ENCODE results near the gene EPM2A. TPM values are rescaled to one million over a fixed set of nuclear protein-coding genes. Genes with fewer than 3 reads are reported as not detected.

The EPM2A gene
- total and polyA plus RNA-seq, 10 of the 15 experiments (the other 5 are each of a cell fraction or from before 2014, with no cell fraction given) = 3.4 to 13.0 (median 7.9) TPM

GRCh38 chr6:145734486-145735355 lies 599 bp downstream of the EPM2A start (continued):
- TF ChIP-seq MLLT1 (IDR thresholded peaks at IDR 0.05) = 0 out of 2 replicates have a peak, but pooled peaks have one; percentile 34
- no peak for TF ChIP-seq POLR2AphosphoS2 (IDR thresholded peaks at IDR 0.05; ENCODE audit: low read depth, low read length)
- TF ChIP-seq GABPA (IDR thresholded peaks at IDR 0.05; ENCODE audit: low read depth) = no peak
- peak; percentile 97 for TF ChIP-seq NR2F1 (conservative IDR thresholded peaks at IDR 0.05)
- TF ChIP-seq GATAD2B (conservative IDR thresholded peaks at IDR 0.05; ENCODE audit: low read depth) = peak; percentile 83; the same call in 1 of the 2 replicates
- peak; percentile 42; the same call in 1 of the 2 replicates for TF ChIP-seq RUNX3 (IDR thresholded peaks at IDR 0.05; ENCODE audit: low read length)
- 0 out of 2 replicates have a peak, but pooled peaks have one; percentile 33 for TF ChIP-seq PML (IDR thresholded peaks at IDR 0.05; ENCODE audit: low read length)
- TF ChIP-seq SMAD5 (IDR thresholded peaks at IDR 0.05; ENCODE audit: low read depth) = no peak
- TF ChIP-seq NFXL1 (IDR thresholded peaks at IDR 0.05; ENCODE audit: borderline replicate concordance) = no peak
- TF ChIP-seq EGR1 (IDR thresholded peaks at IDR 0.05; ENCODE audit: borderline replicate concordance in 1 of 2, low read depth in 2 of 2, low read length in 2 of 2) = peak in 1 of 2 experiments; percentile 56; a peak in 1 of 3 replicates
- peak; percentile 33; the same call in 1 of the 2 replicates for TF ChIP-seq ASH2L (IDR thresholded peaks at IDR 0.05; ENCODE audit: borderline replicate concordance, low read depth)
- TF ChIP-seq REST (IDR thresholded peaks at IDR 0.05; ENCODE audit: low read depth, low read length) = 0 out of 2 replicates have a peak, but pooled peaks have one; percentile 4
- TF ChIP-seq EP300 (IDR thresholded peaks at IDR 0.05; ENCODE audit: borderline replicate concordance in 1 of 2, control insufficient read depth in 1 of 2, low read depth in 2 of 2, low read length in 2 of 2) = 0 out of 4 replicates have a peak, but pooled peaks of 1 of the 2 experiments have one; percentile 20
- TF ChIP-seq ZZZ3 (IDR thresholded peaks at IDR 0.05; ENCODE audit: control insufficient read depth, insufficient read length, low read depth) = no peak
- no peak for TF ChIP-seq TAF1 (IDR thresholded peaks at IDR 0.05; ENCODE audit: borderline replicate concordance, low read depth, low read length)
- TF ChIP-seq DPF2 (IDR thresholded peaks at IDR 0.05) = peak; percentile 82
- TF ChIP-seq NKRF (conservative IDR thresholded peaks at IDR 0.05) = peak; percentile 29
- TF ChIP-seq BCL3 (IDR thresholded peaks at IDR 0.05; ENCODE audit: borderline replicate concordance, insufficient read depth, low read depth, low read length, poor library complexity, severe bottlenecking) = peak; percentile 10
- TF ChIP-seq IKZF1 (conservative IDR thresholded peaks at IDR 0.05) = peak; percentile 88
